NCI-H128 (cell line): ENCODE results near the gene PCNX3.

Experiments
- DNase-seq: peaks from one replicate; lab custom pipeline; 2025; ENCODE audit not compliant: unreplicated experiment; lab: John Stamatoyannopoulos, UW

The PCNX3 gene

GRCh38 chr11:65596520-65596919, 19.1 kb upstream of the PCNX3 start:
- DNase-seq: no peak

GRCh38 chr11:65598258-65598699, 17.3 kb upstream of the PCNX3 start:
- DNase-seq: no peak

GRCh38 chr11:65599216-65599954, 16.2 kb upstream of the PCNX3 start:
- DNase-seq: no peak

- no peak for DNase-seq
Observed at GRCh38 chr11:65599955-65600246, 15.7 kb upstream of the PCNX3 start.

GRCh38 chr11:65604258-65604657, 11.3 kb upstream of the PCNX3 start:
- no peak for DNase-seq

GRCh38 chr11:65606876-65607613, 8.5 kb upstream of the PCNX3 start:
- no peak for DNase-seq

- no peak for DNase-seq
Observed at GRCh38 chr11:65607614-65608426, 7.8 kb upstream of the PCNX3 start.

GRCh38 chr11:65609229-65609628, 6.3 kb upstream of the PCNX3 start:
- DNase-seq: no peak

GRCh38 chr11:65609665-65610064, 5.9 kb upstream of the PCNX3 start:
- DNase-seq: no peak

- DNase-seq: no peak
Observed at GRCh38 chr11:65610404-65610803, 5.2 kb upstream of the PCNX3 start.

- DNase-seq: no peak
Observed at GRCh38 chr11:65611028-65611757, 4.4 kb upstream of the PCNX3 start.

GRCh38 chr11:65611758-65612603, 3.6 kb upstream of the PCNX3 start:
- DNase-seq: no peak

GRCh38 chr11:65612691-65613090, 2.9 kb upstream of the PCNX3 start:
- no peak for DNase-seq

GRCh38 chr11:65613091-65613928, 2.3 kb upstream of the PCNX3 start:
- no peak for DNase-seq

- no peak for DNase-seq
Observed at GRCh38 chr11:65615950-65616574, 486 bp downstream of the PCNX3 start.

- DNase-seq: no peak
Observed at GRCh38 chr11:65616575-65617001, 1.0 kb downstream of the PCNX3 start.

- no peak for DNase-seq
Observed at GRCh38 chr11:65617136-65617850, 1.7 kb downstream of the PCNX3 start.
